KG1 (cell line): ENCODE data around the gene UBQLN4.

Source experiments
- DNase-seq: peaks from one replicate; lab custom pipeline; 2025; lab: John Stamatoyannopoulos, UW

UBQLN4 gene

DNA sequence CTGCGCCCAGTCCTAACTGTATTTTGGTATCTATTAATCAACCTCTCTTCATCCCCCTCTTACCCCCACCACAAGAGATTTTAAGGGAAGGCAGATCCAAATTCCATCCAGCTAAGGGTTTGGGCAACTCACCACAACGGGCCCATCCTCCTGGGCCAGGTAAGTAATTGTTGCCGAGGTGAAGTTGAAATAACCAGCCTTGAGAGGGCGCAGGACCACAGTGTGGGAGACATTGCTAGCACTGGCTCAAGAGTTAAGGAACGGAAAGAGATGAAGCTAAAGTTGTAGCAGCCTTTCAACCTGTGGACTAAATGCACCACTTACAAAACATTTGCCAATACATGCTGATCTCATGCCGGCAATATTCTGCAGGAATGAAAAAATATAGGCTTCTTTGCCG is 38.8 kb downstream of the UBQLN4 start:
- no peak for DNase-seq

DNA sequence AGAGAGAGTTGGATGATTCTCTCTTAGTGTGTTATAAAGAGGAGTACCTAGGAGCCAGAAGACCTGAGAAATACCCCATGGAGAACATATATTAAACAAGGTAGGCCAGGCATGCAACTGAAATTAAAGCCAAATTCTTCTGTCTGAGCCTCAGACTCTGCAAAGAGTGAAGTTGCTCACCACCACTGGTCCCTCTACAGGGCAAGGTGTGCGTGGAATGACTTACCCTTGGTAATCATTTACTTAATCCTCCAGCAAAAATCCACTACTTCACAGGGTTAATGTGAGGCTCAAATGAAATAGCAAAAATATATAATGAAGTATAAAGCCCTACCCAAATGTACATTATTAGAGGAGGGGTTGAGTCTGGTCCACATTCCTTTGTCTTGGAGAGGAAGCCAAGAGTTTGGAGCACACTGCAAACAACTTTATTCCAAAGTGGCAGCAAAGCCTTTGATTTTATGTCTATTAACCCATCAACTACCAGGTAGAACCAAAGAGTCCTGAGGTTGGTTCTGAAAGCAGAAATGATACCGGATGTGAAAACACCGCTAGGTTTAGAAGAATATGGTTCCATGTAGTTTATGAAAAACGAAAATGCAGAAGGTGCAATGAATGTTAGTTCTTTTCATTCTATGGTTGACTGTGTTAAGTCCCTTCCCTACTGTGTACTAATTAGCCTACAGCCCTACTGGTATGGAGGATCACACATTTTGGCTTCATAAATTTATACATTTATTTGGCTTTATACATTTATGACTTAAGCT is 41.4 kb downstream of the UBQLN4 start:
- DNase-seq, result no peak

DNA sequence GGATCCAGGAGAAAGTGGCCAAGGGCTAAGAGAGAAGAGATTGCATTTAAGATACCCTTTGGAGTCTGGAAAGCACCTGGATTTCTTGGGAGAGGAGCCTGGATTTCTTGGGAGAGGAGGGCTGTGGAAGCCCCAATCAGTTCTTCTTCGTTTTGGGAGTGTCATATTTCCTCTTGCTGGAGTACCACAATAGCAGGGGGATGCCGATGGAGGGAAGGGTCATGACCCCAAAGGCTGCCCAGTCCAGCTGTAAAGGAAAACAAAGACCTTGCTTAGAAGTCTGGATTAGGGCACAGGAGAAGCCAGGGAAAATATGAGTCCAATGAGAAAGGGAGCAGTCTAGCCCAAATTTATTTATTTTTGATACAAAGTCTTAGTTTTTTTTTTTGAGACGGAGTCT is 44.2 kb downstream of the UBQLN4 start:
- no peak for DNase-seq

DNA sequence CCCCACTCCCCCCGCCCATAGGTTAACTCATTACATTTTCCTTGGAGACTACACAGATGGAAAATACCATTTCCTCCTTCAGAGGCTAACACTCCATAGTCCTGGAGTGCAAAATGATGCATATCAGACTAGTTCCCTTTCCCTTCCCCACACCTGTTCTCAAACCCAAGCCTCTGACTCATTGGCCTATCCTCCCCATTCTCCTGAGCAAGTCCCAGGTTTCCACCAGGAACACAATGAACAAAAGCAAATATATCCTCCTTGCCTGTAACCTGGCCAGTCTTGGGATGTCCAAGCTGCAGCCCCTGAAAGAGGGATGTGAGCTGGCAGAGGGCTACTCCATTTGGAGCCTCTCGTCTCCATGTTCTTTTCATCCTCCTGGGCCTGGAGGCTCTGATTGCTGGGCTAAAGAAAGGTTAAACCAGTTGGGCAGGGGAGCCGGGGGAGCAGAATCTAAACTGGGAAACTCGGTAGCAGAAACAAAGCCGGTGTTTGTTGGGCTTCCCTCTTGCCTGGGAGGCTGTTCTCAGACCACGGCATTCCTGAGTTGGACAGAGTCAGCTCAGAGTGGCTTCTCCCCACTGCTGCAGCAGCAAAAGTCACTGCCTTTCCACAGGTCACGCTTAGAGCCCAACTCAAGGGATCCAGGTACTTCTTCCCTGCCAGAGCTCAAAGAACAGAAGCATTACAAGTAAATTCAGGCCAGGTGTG is 46.8 kb downstream of the UBQLN4 start:
- DNase-seq, result no peak

DNA sequence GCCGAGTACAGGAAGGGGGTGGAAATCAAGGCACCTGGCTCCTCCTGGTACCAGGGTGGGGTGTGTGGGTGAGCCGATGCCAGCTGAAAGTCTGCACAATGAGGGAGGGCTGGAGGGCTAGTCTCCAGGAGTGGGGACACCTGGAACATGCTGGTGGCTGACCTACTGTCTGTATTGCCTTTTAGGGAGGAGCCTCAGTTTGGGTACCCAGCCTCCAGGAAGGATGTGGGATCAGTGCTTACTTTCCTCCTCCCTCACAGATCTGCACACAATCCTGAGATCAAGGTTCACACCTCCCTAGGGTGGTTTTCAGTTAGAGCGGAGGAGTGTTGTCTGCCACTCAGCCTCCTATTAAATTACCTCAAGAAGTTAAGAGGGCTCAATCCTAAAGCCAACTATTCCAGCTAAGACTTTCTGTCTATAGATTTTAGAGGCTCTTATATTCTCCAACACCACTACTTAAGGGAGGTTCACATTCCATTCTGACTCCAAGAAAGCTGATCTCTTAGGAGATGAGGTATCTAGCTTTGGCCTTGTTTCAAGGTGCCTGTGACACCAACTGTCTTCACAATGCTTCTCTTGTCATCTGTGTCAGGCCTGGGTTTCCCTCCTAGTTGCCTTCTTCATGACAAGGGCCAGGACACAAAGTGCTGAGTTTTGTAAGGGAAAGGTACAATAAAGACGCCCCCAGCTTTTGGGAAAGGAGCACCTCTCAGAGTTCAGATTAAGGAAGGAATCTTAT is 48.6 kb downstream of the UBQLN4 start:
- no peak for DNase-seq

DNA sequence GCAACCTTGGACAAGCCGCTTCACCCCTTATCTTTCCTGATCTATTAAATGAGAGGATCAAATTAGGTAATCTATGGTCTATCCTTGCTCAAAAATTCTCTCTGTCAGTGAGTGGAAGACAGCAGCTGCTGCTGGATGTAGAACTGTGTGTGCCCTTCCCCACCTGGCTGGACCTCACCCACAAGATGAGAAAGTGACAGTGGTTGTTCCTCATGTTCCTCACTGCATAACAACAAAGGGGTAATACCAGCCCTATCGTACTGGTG is 49.7 kb downstream of the UBQLN4 start:
- no peak for DNase-seq

DNA sequence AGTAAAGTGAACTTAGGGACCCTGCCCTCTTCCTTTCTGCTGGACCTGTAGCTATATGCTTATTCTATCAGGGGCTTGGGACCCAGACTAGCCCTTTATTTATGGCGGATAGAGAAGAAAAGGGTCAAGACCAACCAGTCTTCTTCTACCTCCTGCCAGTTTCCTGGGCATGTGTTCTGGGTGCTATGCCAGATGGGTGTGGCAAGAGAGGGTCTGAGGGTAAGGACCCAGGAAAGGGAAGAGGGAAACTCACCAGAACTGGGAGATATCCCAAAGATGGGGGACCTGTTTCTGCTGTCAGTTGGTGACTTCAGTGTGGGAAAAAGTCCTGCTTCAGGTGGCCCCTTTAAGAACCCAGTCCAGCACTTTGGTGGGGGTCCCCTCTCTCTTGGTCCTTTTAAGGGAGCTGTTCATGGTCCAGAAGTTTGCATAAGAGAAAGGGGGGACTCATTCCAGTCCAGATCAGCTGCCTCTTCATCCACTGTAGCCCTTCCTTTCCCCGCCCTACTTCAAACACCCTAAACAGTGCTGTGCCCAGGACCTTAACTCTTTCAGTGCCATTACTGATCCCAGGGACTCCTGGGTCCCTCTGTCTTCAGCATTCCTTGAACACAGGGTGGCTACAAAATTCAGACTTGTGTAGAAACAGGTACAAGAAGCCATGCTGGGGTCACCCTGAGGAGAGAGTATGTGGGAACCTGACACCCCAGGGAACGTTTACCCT is 51.2 kb downstream of the UBQLN4 start:
- no peak for DNase-seq

DNA sequence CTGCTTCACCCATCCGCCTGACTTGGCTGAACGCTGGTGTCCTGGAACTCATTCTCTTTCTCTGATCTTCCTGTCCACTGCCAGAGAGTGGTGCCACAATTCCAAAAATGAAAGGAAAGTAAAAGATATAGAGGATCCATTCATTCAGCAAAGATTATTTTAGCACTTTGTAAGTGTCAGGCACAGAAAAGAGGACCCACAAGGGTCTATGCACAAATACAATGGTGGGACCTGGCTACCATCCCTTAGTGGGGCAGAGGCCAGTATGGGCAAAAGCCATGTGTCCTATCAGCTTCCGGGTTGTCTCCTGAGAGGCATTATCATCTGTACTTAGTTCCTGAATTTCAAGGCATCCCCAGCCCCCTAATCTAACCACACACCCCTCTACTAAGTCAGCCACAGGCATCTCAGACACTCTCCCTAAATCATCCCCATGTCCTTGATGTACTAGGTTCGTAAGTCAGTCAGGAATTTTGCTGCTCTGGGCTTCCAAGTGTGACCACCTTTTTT is 51.9 kb downstream of the UBQLN4 start:
- no peak for DNase-seq

DNA sequence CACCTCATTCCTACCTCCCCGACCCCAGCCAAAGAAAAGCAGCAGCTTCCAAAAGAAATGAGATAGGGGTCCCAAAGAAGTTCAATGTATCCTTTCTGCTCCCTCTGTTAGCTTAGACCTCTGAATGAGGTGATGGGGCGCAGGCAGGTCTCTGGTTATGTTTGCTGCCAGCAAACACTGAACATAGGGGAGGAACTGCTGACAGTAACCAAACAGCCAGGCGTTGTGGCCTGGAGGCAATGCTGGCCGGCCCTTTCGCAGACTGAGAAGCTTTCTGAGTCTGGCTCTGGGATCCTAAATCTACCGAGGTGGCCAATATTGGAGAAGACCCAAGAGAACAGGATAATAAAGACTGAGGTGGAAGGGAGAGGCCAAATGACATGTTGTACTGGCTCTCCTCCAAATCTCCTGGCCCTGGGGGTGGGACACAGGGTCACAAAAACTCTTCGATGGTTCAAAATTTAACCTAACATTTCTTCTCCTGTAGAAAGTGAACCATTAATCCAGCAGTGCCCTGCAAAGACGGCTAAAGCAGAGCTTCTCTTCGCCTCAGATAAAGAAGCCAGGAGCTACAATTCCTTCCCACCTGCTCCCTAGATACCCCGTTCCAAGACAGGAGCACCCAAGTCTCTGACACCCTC is 52.5 kb downstream of the UBQLN4 start:
- DNase-seq, result no peak

DNA sequence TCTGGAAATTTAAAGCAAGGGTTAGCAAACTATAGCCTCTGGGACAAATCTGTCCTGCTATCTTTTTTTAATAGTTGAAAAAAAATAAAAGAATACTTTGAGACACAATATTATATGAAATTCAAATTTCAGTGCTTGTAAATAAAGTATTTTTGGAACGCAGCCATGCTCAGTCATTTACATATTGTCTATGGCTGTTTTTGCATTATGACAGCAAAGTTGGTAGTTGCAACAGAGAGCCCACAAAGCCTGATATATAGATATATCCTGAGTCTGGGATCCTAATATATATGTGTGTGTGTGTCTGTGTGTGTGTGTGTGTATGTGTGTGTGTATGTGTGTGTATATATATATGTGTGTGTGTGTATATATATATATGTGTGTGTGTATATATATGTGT is 53.6 kb downstream of the UBQLN4 start:
- no peak for DNase-seq

DNA sequence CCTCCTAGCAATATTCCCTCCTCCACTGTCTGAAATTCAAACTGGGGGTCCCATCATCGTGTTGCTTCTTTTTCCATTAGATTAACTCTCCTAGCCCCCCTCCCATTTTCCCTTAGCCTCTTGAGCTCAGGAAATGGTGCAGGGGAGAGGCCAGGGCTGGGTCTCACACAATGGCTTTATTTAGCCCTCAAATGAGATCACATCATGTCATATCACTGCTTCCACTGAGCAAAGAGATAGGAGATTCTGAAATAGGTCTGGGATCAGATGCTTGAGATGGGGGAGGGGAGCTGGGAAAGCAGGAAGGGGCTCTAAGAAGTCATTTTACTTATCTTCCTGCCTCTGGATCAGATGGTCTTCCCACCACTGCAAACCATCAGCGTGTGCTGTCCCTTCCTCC is 57.4 kb downstream of the UBQLN4 start:
- DNase-seq, result no peak

DNA sequence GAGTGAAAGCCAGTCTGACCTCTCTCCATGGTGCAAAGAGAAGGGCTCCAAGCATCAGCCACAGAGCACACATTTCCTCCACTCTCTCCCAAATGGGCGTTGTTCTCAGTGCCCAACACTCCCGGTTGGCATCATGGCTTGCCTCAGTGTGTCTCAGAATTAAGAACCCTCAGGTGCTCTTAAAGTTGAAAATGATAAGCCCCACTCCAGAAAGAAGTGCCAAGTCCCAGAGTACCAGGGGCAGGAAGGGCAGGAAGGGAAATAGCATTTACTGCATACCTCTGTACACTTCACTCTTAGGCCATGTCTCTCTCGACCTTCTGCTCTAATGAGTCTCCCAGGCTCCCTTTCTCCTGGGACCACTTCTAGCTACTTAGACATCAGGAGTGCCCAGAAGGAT is 60.0 kb downstream of the UBQLN4 start:
- no peak for DNase-seq

DNA sequence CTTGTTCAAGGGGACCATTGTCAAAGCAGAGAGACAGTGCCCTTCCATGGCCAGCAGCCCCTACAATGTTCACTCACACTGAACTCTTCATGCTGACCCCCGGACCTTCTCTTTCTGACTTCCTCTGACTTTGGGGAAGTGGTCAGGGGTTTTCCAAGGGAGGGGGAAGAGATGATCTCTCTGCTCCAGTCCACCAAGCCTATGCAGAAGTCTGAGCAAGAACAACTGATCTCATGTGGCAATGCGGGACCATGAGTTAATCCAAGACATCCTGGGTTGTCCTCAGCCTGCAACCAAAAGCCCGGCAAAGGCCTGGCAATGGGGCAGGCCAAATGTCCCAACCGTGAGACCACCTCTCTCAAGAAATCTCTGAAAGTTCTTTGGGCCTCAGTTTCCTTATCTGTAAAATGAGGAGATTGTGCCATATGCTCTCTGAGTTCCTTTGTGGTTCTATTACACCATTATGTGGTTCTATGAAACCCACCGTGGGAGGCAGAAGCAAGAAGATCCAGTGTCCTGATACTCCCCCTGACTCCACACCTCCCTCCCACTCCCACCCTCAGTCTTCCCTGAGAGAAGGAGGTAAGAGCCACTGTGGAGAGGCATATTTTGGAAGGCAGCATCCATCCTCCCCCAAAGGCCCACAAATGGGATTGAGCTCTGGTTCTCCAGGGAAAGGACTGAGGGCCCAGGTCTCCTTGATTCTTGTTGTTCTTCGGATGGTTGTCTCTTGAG is 63.4 kb downstream of the UBQLN4 start:
- DNase-seq, result peak; percentile 32

DNA sequence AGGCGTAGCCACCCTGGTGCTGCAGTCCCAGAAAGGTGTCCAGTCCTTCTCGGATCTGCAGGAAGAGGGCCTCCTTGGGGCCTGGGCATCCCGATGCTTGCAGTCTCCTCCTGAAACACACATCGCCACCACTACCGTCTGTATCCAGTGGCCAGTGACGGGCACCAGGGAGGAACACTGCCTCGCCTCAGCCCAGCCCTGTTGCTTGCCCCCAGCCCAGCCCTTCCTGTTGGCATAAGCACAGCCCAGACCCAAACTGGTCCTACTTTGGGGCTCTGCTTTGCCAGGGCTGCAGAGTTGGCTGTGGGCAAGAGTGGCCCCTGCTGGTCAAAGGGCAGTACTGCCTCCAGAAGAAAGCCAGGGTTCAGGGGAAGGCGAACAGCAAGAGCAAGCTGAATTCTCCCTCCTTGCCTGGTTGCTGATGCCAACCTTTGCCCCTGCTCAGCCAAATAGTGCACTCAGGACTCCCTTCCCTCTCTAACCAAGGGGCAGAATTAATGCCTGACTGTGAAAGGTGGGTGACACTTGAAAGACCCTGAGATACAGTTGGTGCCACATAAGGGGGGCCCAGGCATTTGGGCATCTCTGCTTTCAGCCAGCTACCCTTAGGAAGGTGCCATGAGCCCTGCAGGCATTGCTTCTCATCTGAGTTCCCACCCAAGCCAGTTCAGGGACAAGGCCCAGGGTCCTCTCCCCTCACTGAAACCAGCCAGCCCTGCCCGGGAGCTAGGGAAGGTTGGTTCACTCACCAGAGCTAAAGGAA is 64.2 kb downstream of the UBQLN4 start:
- DNase-seq, result peak; percentile 46
